H1 (cell line): ENCODE results near the gene RUBCN. TPM values are rescaled to one million over a fixed set of nuclear protein-coding genes. Genes with fewer than 3 reads are reported as not detected.

Experiments used
- ATF2 ChIP-seq: IDR thresholded peaks from 2 replicates; pipeline ENCODE4 v1.6.1; 2012; ENCODE audit warnings: low read length, inconsistent platforms
- polyA plus RNA-seq, 7 experiments: library from polyadenylated mRNA; depleted of rRNA in 3 of 7; stranded (reverse) in 5 of 7; unstranded in 2 of 7; fragments of >200 nt in 5 of 7; fragments of 200-250 nt in 2 of 7; gene quantifications; 1 replicate in 5 of 7; 2 replicates in 1 of 7; 4 replicates in 1 of 7; pipeline versions ENCODE4 v1.2.1 to v1.2.3, GENCODE V29; 2011 to 2013; ENCODE audit warnings: missing spikeins in 2 of 7, mixed read lengths in 2 of 7
- total RNA-seq: library from RNA; stranded (reverse); fragmentation: NEBNext Ultra II Directional; extraction: Animal tissue kit (Norgen Biotek cat#: 25700); gene quantifications from 2 replicates; pipeline ENCODE4 v1.2.1, GENCODE V29; 2021
- TF ChIP-seq, protein P1 (sequence below): IDR thresholded peaks from 2 replicates; pipeline ENCODE4 v1.6.1; 2012; ENCODE audit warnings: inconsistent platforms

The RUBCN gene
- total and polyA plus RNA-seq, 2 of the 8 experiments (the other 6 are each of a cell fraction or from before 2014, with no cell fraction given): 9.3 to 21.9 TPM

DNA sequence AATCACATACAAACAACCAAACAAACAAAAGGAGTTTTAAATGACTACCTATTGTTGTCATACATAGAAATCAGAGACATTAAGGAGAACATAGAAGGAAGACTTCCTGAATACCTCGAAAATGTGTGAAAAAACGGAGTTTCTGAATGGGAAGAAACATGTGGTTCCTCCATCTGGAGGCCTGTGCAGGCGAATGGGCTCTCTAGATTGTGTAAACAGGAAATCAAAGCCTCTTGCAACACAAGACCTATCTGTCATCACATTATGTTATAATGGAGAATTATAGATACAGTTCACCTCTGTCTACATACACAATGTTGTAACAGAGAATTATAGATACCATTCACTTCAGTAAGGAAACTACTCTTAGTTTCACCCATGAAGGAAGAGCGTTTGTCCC, 44.1 kb downstream of the RUBCN start (continued):
- TF ChIP-seq, protein P1, sequence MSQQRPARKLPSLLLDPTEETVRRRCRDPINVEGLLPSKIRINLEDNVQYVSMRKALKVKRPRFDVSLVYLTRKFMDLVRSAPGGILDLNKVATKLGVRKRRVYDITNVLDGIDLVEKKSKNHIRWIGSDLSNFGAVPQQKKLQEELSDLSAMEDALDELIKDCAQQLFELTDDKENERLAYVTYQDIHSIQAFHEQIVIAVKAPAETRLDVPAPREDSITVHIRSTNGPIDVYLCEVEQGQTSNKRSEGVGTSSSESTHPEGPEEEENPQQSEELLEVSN: no peak
- TF ChIP-seq ATF2: no peak
